GM23338 (cell line): ENCODE measurements around the gene DLGAP5. TPM values are rescaled to one million over a fixed set of nuclear protein-coding genes. Genes with fewer than 3 reads are reported as not detected.

Experiments used
- ATAC-seq: fragments of 200-7000 bp; cut with Tn5 transposase; 3 replicates; pipeline ENCODE4 v1.9.1; 2020
- DNase-seq: peaks from one replicate; pipeline ENCODE4 v3.0.0-alpha.2; 2015; ENCODE audit warnings: low spot score
- H2AFZ ChIP-seq: fragments of 200-600 bp; sonication (generic); 2 replicates; pipeline ENCODE4 v1.8.0; 2016; ENCODE audit warnings: antibody characterized with exemption, mild to moderate bottlenecking, moderate library complexity
- H3F3A ChIP-seq: fragments of 200-600 bp; sonication (generic); replicated peaks from 2 replicates; pipeline ENCODE4 v1.8.0; 2017; ENCODE audit warnings: antibody characterized with exemption, mixed run types, low read depth
- H3K27ac ChIP-seq: fragments of 200-600 bp; sonication (generic); 2 replicates; pipeline ENCODE4 v1.6.1; 2016; ENCODE audit warnings: low read depth
- H3K27me3 ChIP-seq: fragments of 200-600 bp; sonication (generic); 2 replicates; pipeline ENCODE4 v1.8.0; 2016; ENCODE audit warnings: mild to moderate bottlenecking, mixed run types, moderate library complexity; ENCODE audit not compliant: insufficient read depth
- H3K36me3 ChIP-seq: fragments of 200-600 bp; sonication (generic); 2 replicates; pipeline ENCODE4 v1.8.0; 2016; ENCODE audit warnings: mild to moderate bottlenecking; ENCODE audit not compliant: insufficient read depth
- H3K4me1 ChIP-seq: fragments of 200-600 bp; sonication (generic); 2 replicates; pipeline ENCODE4 v1.8.0; 2016; ENCODE audit warnings: mild to moderate bottlenecking, moderate library complexity; ENCODE audit not compliant: insufficient read depth
- H3K4me2 ChIP-seq: fragments of 200-600 bp; sonication (generic); 2 replicates; pipeline ENCODE4 v1.7.1; 2017; ENCODE audit warnings: mixed run types
- H3K4me3 ChIP-seq: fragments of 200-600 bp; sonication (generic); 2 replicates; pipeline ENCODE4 v1.6.1; 2016; ENCODE audit warnings: mixed run types
- H3K79me2 ChIP-seq: fragments of 200-600 bp; sonication (generic); replicated peaks from 2 replicates; pipeline ENCODE4 v1.8.0; 2017; ENCODE audit warnings: mild to moderate bottlenecking; ENCODE audit not compliant: insufficient read depth
- H3K9me2 ChIP-seq: fragments of 200-600 bp; sonication (generic); 2 replicates; pipeline ENCODE4 v1.8.0; 2017; ENCODE audit not compliant: insufficient read depth
- H4K20me1 ChIP-seq: fragments of 200-600 bp; sonication (generic); replicated peaks from 2 replicates; pipeline ENCODE4 v1.8.0; 2017; ENCODE audit warnings: mild to moderate bottlenecking; ENCODE audit not compliant: insufficient read depth
- H3K27ac Mint-ChIP-seq: 2 replicates; pipeline ENCODE4 v1.8.0; 2020; ENCODE audit warnings: inconsistent platforms, mild to moderate bottlenecking, moderate library complexity, mixed read lengths
- H3K27me3 Mint-ChIP-seq: 3 replicates; pipeline ENCODE4 v1.8.0; 2022; ENCODE audit warnings: low read depth, mild to moderate bottlenecking, moderate library complexity, mixed read lengths, inconsistent platforms; ENCODE audit not compliant: insufficient read depth, poor library complexity
- H3K36me3 Mint-ChIP-seq: 3 replicates; pipeline ENCODE4 v1.8.0; 2021; ENCODE audit warnings: low read depth, mild to moderate bottlenecking, inconsistent platforms, moderate library complexity, mixed read lengths
- H3K4me1 Mint-ChIP-seq: 3 replicates; pipeline ENCODE4 v1.8.0; 2020; ENCODE audit warnings: mild to moderate bottlenecking, inconsistent platforms, mixed read lengths
- H3K4me3 Mint-ChIP-seq: 3 replicates; pipeline ENCODE4 v1.8.0; 2021; ENCODE audit warnings: moderate library complexity, mild to moderate bottlenecking, inconsistent platforms, mixed read lengths
- H3K9me3 Mint-ChIP-seq: 3 replicates; pipeline ENCODE4 v1.8.0; 2020; ENCODE audit warnings: moderate library complexity, mild to moderate bottlenecking, inconsistent platforms, mixed read lengths
- CREB1 ChIP-seq: fragments of 250-450 bp; sonication (Bioruptor Pico); IDR thresholded peaks from 2 replicates; pipeline ENCODE4 v1.5.0; 2020; ENCODE audit warnings: low read depth, mild to moderate bottlenecking, moderate library complexity
- CTCF ChIP-seq, 2 experiments: fragments of 200-600 bp in 1 of 2; sonication (generic) in 1 of 2; conservative IDR thresholded peaks; 2 replicates each; pipeline versions ENCODE4 v1.5.1 to v1.6.1; 2016 to 2017; ENCODE audit warnings: antibody characterized with exemption in 2 of 2, low read depth in 2 of 2, mild to moderate bottlenecking in 2 of 2, moderate library complexity in 1 of 2
- ETS1 ChIP-seq: IDR thresholded peaks from 2 replicates; pipeline ENCODE4 v1.6.1; 2016; ENCODE audit warnings: antibody characterized with exemption
- EZH2 ChIP-seq: fragments of 200-600 bp; sonication (generic); IDR thresholded peaks from one replicate; pipeline ENCODE4 v1.8.0; 2017; ENCODE audit warnings: antibody characterized with exemption, mild to moderate bottlenecking, low read depth; ENCODE audit not compliant: unreplicated experiment
- EZH2phosphoT487 ChIP-seq: fragments of 200-600 bp; sonication (generic); IDR thresholded peaks from one replicate; pipeline ENCODE4 v1.8.1; 2018; ENCODE audit warnings: antibody characterized with exemption; ENCODE audit not compliant: unreplicated experiment
- JUNB ChIP-seq: IDR thresholded peaks from one replicate; pipeline ENCODE4 v1.6.1; 2016; ENCODE audit warnings: antibody characterized with exemption; ENCODE audit not compliant: unreplicated experiment
- NANOG ChIP-seq: IDR thresholded peaks from 2 replicates; pipeline ENCODE4 v1.6.1; 2016; ENCODE audit warnings: antibody characterized with exemption, borderline replicate concordance
- POLR2AphosphoS5 ChIP-seq: IDR thresholded peaks from 2 replicates; pipeline ENCODE4 v1.6.1; 2016; ENCODE audit warnings: antibody characterized with exemption, low read depth
- REST ChIP-seq: IDR thresholded peaks from one replicate; pipeline ENCODE4 v1.6.1; 2018; ENCODE audit warnings: antibody characterized with exemption; ENCODE audit not compliant: unreplicated experiment
- STAT1 ChIP-seq: IDR thresholded peaks from one replicate; pipeline ENCODE4 v1.6.1; 2016; ENCODE audit warnings: antibody characterized with exemption; ENCODE audit not compliant: unreplicated experiment
- ZNF114 ChIP-seq: fragments of 250-450 bp; sonication (Bioruptor Pico); IDR thresholded peaks from 2 replicates; pipeline ENCODE4 v1.5.0; 2020; ENCODE audit warnings: mild to moderate bottlenecking, moderate library complexity
- ZNF331 ChIP-seq: fragments of 250-450 bp; sonication (Bioruptor Pico); IDR thresholded peaks from 2 replicates; pipeline ENCODE4 v1.5.0; 2020; ENCODE audit warnings: low read depth, mild to moderate bottlenecking, moderate library complexity
- ZNF462 ChIP-seq: fragments of 250-450 bp; sonication (Bioruptor Pico); IDR thresholded peaks from 2 replicates; pipeline ENCODE4 v1.5.0; 2020; ENCODE audit warnings: mild to moderate bottlenecking, moderate library complexity
- polyA plus RNA-seq: library from polyadenylated mRNA; unstranded; fragments of >200 nt; fragmentation: Nextera tagmentation; extraction: Ambion mirVana; gene quantifications from 2 replicates; pipeline ENCODE4 v1.2.1, GENCODE V29; 2016
- total RNA-seq: library from RNA; depleted of rRNA; stranded (reverse); fragments of >200 nt; shearing (Covaris generic); gene quantifications from 2 replicates; pipeline ENCODE4 v1.2.3, GENCODE V29; 2014

The DLGAP5 gene
- total and polyA plus RNA-seq, 2 experiments from 2014 or later, result 110 to 117 TPM

GRCh38 chr14:55127460-55127951, 63.9 kb downstream of the DLGAP5 start:
- peaks cover 32% of the 10 kb centered on the region for H3K27me3 Mint-ChIP-seq
- Histone ChIP-seq H3K36me3 (no peaks in the 10 kb centered on the region), H3K4me2 (no peak overlapping the region), H3K79me2 (no peaks in the 10 kb centered on the region), H3K27ac (no peak overlapping the region), H2AFZ (no peak overlapping the region), H3K4me3 (no peak overlapping the region), H3K4me1 (0 out of 2 replicates have a peak, but pooled peaks cover 2% of the 10 kb centered on the region), H4K20me1 (0 out of 2 replicates have a peak, but pooled peaks cover 3% of the 10 kb centered on the region), H3K27me3 (peaks cover 54% of the 10 kb centered on the region), H3F3A (no peaks in the 10 kb centered on the region), H3K9me2 (no peaks in the 10 kb centered on the region)
- no peak overlapping the region for H3K4me3 Mint-ChIP-seq
- TF ChIP-seq EZH2 (no peak), JUNB (no peak), CTCF (conservative IDR thresholded peaks at IDR 0.05; ENCODE audit: low read depth in 2 of 2) (no peak), CREB1 (CRISPR knock-in tag) (no peak), STAT1 (no peak), NANOG (no peak), POLR2AphosphoS5 (no peak), ZNF114 (CRISPR knock-in tag) (no peak), REST (no peak), EZH2phosphoT487 (no peak), ZNF462 (CRISPR knock-in tag) (no peak), ETS1 (no peak), ZNF331 (CRISPR knock-in tag) (no peak)
- no peak for ATAC-seq
- H3K27ac Mint-ChIP-seq, result no peak overlapping the region
- peaks cover 4% of the 10 kb centered on the region; the same call in 2 of the 3 replicates for H3K4me1 Mint-ChIP-seq
- H3K36me3 Mint-ChIP-seq, result no peaks in the 10 kb centered on the region
- no peaks in the 10 kb centered on the region for H3K9me3 Mint-ChIP-seq
- DNase-seq, result no peak
